Right ventricle myocardium superior (tissue), 1 donor: ENCODE data around the gene SSBP3. TPM values are rescaled to one million over a fixed set of nuclear protein-coding genes. Genes with fewer than 3 reads are reported as not detected.
"Not testable (repeated sequence)": the region's sequence is repeated elsewhere in the genome, so short reads cannot be mapped to it uniquely, and the experiment has no call there.

ENCODE experiments used
- ATAC-seq: fragments of 200-7000 bp; cut with Tn5 transposase; one replicate; pipeline ENCODE4 v1.9.1; 2020; ENCODE audit warnings: mild to moderate bottlenecking; ENCODE audit not compliant: poor library complexity
- DNase-seq: peaks from one replicate; pipeline ENCODE4 v3.0.0-alpha.2; 2020
- intact Hi-C: fragments of 100-400 bp; cut with DNase I; formaldehyde crosslinking; loops from one replicate; pipeline ENCODE4 v1.11.2; 2022
- total RNA-seq: library from RNA; stranded (reverse); fragmentation: NEBNext Ultra II Directional; extraction: Animal tissue kit (Norgen Biotek cat#: 25700); gene quantifications from one replicate; pipeline ENCODE4 v1.2.1, GENCODE V29; 2021
- donor health status: DM: no; HTN: yes; CAD: no; lungs with severe emphysema.

The SSBP3 gene
- total RNA-seq, 1 donor from 2014 or later, result 49.1 TPM

DNA sequence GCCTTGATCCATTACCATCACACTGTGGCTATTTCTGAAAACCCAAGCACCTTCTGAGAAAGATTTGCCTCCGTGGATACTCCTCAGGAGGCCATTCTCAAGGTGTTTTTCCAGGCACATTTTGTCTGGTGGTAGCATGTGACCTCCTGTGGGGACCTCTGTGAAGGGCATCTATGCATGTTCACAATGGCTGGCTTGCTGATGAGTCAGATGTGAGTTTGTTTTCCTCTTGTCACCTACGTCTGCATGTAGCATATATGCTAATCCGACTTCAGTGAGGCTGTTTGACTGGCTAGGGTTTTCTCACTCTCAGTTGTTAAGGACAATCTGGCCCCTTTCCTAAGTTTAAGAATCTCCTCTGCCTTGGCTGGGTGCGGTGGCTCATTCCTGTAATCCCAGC is 198.3 kb downstream of the SSBP3 start:
- DNase-seq, ATAC-seq, intact Hi-C loops: not testable (repeated sequence)

DNA sequence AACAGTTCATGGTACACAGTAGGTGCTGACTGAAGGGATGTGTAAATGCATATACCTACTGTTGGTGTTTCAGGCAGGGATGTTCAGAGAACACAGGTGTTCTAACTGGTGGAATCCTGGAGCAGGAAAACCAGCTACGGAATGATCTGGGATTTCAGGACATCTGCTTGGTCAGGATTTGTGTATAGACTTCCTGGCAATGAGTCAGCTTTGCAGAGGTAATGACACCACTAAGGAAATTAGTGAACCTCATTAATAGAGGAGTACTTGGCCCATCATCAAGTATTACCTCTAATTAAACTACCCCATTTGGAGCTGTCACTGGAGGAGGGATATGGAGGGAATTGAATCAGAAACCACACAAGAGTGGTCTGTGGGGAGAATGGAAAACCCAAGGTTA is 198.9 kb downstream of the SSBP3 start:
- ATAC-seq (no peak), DNase-seq (no peak)
- intact Hi-C loops, result no loop called here

GRCh38 chr1:54204199-54204598 is 202.0 kb downstream of the SSBP3 start:
- DNase-seq, result no peak
- intact Hi-C loops, result loop anchor here (5.0 kb wide), 1 partner anchor 203 kb away; the partner anchor contains the start of gene SSBP3
- ATAC-seq, result no peak

GRCh38 chr1:54200519-54200997 is 205.6 kb downstream of the SSBP3 start:
- ATAC-seq (peak; percentile 27), DNase-seq (no peak)
- intact Hi-C loops, result loop anchor here (5.0 kb wide), 1 partner anchor 207 kb away; the partner anchor contains the start of gene SSBP3

DNA sequence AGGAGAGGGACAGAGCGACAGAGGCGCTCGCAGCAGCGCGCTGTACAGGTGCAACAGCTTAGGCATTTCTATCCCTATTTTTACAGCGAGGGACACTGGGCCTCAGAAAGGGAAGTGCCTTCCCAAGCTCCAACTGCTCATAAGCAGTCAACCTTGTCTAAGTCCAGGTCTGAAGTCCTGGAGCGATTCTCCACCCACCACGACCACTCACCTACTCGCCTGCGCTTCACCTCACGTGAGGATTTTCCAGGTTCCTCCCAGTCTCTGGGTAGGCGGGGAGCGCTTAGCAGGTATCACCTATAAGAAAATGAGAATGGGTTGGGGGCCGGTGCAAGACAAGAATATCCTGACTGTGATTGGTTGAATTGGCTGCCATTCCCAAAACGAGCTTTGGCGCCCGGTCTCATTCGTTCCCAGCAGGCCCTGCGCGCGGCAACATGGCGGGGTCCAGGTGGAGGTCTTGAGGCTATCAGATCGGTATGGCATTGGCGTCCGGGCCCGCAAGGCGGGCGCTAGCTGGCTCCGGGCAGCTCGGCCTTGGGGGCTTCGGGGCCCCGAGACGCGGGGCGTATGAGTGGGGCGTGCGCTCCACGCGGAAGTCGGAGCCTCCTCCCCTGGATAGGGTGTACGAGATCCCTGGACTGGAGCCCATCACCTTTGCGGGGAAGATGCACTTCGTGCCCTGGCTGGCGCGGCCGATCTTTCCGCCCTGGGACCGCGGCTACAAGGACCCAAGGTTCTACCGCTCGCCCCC is 206.3 kb downstream of the SSBP3 start, which contains the start of the genes CYB5RL and MRPL37:
TSS of gene CYB5RL (minus strand) at position 266 of the 754 bp plus-strand sequence. CDS start 4,414 bp downstream, outside the sequence.
TSS of gene MRPL37 (plus strand) at position 403 of the 754 bp plus-strand sequence. CDS start at position 480, 77 bp downstream.
- ATAC-seq (peak; percentile 100), DNase-seq (peak; percentile 93)
- intact Hi-C loops, result loop anchor here (5.0 kb wide), 1 partner anchor 207 kb away; the partner anchor contains the start of gene SSBP3

GRCh38 chr1:54199151-54199764 is 206.9 kb downstream of the SSBP3 start:
- no peak for DNase-seq
- no peak for ATAC-seq
- intact Hi-C loops, result no loop called here

GRCh38 chr1:54193453-54193852 is 212.7 kb downstream of the SSBP3 start:
- no peak for ATAC-seq
- intact Hi-C loops, result no loop called here

GRCh38 chr1:54191525-54191924 is 214.7 kb downstream of the SSBP3 start:
- intact Hi-C loops, result no loop called here
- ATAC-seq (no peak), DNase-seq (no peak)

More at GRCh38 chr1:54193453-54193852, 212.7 kb downstream of the SSBP3 start:
- no peak for DNase-seq

DNA sequence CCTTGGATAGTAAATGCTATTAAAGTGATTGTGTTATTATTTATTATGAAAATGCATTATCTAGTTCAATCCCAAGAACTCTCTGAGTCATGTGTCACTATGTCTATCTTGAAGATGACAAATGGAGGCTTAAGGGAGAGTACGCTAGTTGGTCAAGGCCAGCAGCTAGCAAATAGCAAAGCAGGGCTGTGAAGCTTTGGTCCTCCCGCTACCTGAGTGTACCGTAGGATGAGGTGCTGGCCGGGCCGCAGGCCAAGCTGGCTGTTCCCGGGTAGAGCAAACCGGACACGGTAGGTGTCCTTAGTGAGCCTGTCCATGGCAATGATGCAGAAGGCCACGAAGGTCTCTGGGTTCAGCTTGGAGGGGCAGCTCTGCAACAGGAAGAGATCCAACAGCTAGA is 215.7 kb downstream of the SSBP3 start:
- DNase-seq (no peak), ATAC-seq (no peak)
- intact Hi-C loops, result no loop called here

DNA sequence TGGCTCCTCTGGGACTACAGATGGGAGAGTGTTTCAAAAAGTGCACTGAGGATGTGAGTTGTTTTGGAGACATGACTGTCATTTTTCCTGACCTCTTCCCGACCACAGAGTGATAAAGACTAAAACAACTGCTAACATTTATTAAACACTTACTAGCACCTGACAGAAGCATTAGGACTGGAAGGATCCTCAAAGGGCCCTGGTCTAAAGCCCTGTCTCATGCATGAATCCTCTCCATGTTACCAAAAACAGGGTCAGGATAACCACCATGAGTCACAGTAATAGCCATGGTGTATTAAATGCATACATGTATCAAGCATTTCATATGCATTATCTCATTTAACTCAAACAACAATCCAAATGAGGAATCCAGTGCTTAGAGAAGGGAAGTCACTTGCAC is 217.9 kb downstream of the SSBP3 start:
- ATAC-seq, result no peak
- intact Hi-C loops, result no loop called here
- DNase-seq, result no peak

DNA sequence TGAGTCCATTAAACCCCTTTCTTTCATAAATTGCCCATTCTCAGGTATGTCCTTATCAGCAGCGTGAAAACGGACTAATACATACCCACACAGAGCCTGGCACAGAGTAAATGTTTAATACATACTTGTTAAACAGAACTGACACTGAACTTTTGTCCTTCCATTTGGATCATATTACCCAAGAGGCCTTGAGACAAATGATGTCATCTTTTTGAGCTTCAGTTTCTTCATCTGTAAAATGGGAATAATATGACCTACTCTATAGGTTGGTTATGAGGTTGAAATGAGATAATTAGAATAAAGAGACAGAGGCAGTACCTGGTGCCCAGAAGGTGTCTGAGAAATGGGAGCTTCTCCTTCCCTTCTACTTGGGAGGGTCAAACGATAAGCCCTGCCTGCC is 220.1 kb downstream of the SSBP3 start:
- intact Hi-C loops, result no loop called here
- DNase-seq (no peak), ATAC-seq (no peak)

DNA sequence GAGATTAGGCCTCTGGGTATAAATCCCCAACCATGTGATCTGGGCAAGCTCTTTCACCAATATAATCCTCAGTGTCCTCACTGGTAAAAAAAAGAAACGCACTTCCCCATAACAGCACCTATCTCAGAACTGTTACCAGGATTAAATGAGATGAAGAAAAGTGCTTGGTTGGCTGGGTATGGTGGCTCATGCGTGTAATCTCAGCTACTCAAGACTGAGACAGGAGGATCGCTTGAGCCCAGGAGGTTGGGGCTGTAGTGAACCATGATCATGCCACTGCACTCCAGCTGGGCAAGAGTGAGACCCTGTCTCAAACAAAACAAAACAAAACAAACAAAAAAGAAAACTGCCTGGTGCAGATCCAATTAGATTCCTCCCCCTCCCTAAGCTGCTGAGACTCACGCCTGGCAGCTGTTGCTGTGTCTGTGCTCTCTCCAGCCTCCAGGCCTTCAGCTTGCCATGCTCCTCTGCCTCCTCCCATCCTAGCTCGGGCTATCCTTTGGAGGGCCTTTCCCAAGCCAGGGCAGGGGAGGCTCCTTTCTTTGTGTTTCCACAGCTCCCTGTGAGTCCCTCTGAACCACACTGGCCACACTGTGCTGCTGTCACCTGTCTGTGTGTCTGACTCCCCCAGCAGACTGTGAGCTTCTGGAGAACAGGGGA is 225.4 kb downstream of the SSBP3 start:
- ATAC-seq, result no peak
- intact Hi-C loops, result no loop called here
- DNase-seq, result no peak

DNA sequence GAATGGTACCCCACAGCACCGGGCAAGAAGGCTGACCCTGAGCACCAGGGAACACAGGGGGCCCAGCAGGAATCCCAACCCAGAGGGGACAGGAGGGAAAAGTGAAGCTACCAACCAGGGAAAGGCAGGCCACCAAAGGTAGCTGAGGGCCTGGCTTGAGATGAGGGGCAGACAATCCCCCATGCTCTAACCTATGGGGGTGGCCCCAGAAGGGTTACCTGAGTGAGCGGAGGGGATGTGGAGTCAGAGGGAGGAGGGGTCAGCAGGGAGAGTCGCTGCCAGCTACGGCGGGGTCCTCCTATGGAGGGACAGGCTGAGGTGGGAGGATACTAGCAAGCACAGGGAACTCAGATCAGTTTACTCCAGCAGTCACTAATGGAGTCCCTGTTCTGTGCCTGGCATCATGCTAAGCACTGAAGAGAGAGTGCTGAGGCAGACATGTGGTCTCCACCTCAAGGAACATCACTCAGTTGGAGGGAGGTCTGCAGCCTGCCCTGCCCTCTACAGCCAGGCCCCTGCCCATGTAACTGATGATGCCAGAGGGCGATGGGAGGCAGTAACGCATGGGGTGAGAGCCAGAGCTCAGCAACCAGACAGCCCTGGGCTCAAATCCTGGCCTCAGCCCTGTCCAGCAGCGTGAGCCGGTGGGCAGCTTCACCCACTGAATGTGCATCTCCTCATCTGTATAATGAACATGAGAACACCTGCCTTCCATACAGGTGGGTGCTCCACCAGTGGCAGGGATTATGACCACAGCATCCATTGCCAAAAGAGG is 227.7 kb downstream of the SSBP3 start:
- intact Hi-C loops, result no loop called here
- no peak for DNase-seq
- ATAC-seq, result no peak

DNA sequence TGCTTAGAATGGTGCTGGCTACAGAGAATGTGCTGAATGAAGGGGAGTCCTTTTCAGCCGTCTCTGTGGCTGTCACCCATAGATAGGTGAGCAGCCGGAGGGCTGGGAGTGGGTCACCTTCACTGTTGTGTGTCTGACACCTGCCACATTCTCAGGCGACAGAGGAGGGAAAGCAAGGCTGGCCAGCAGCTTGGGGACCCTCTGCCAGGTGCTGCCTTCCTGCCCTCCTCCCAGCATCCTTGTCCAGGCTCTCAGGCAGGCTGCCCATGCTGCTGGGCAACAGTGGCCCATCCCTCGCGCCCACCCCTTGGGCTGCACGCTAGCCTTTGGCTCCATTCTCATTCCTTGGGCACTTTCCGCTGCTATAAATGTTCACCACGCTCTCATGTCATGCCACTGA is 228.5 kb downstream of the SSBP3 start:
- ATAC-seq, result no peak
- DNase-seq, result no peak
- intact Hi-C loops, result no loop called here

DNA sequence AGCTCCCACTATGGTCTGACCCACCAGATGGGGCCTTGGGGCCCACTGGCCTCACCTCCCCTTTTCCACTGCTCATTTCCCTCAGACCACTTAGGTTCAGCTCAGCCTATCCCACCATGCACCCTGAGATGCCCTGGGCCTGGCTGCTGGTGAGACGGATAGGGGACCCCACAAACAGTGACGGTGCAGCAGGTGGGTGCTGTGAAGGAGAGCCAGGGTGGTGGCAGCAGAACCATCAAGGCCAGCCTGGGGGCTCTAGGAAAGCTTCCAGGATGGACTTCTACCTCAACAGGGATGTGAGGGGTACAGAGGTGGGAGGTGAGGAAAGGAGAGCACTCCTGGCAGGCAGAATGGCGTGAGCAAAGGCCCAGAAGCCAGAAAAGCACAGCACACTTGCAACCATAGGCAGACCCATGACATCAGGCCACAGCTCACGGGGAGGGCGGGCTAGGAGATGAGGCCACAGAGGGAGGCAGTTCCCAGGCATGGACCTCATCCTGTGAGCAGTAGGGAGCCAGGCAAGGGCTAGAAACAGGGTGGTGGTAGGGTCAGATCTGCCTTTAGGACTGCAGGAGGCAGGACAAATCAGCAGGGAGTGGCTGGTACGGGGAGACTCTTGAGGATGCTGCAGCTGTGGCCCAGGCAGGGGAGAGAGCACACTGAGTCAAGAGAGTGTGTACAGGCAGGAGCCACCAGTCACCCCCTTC is 229.4 kb downstream of the SSBP3 start:
- ATAC-seq (no peak), DNase-seq (no peak)
- intact Hi-C loops, result no loop called here
